NT2/D1 (cell line): ENCODE measurements around the gene RNU1-3.
A peak's percentile ranks its signal among the peaks of the same experiment; 100 is the strongest.
"Not testable (repeated sequence)": the region's sequence is repeated elsewhere in the genome, so short reads cannot be mapped to it uniquely, and the experiment has no call there.

Experiments used
- DNase-seq: peaks from one replicate; pipeline ENCODE4 v3.0.0-alpha.2; 2011; ENCODE audit warnings: low read depth, low spot score
- H3K27me3 ChIP-seq: 2 replicates; pipeline ENCODE4 v1.6.0; 2011; ENCODE audit warnings: mild to moderate bottlenecking; ENCODE audit not compliant: insufficient read length, insufficient read depth
- H3K36me3 ChIP-seq: 2 replicates; pipeline ENCODE4 v1.6.1; 2011; ENCODE audit warnings: mild to moderate bottlenecking, low read length, mixed read lengths; ENCODE audit not compliant: insufficient read depth, insufficient read length
- H3K4me1 ChIP-seq: 2 replicates; pipeline ENCODE4 v1.5.1; 2011; ENCODE audit not compliant: insufficient read depth, insufficient read length
- H3K4me3 ChIP-seq: 2 replicates; pipeline ENCODE4 v1.5.1; 2011; ENCODE audit warnings: low read depth; ENCODE audit not compliant: insufficient read length
- H3K9ac ChIP-seq: 2 replicates; pipeline ENCODE4 v1.6.0; 2011; ENCODE audit warnings: low read depth; ENCODE audit not compliant: insufficient read length
- H3K9me3 ChIP-seq: 2 replicates; pipeline ENCODE4 v1.5.1; 2011; ENCODE audit warnings: mild to moderate bottlenecking, low read length; ENCODE audit not compliant: insufficient read depth

Gene RNU1-3

GRCh38 chr1:16642025-16642966 is 24.5 kb downstream of the RNU1-3 start:
- not testable (repeated sequence) for DNase-seq, H3K9me3 ChIP-seq, H3K27me3 ChIP-seq, H3K4me3 ChIP-seq, H3K36me3 ChIP-seq, H3K9ac ChIP-seq, H3K4me1 ChIP-seq

- not testable (repeated sequence) for H3K4me1 ChIP-seq, H3K9ac ChIP-seq, H3K36me3 ChIP-seq, H3K9me3 ChIP-seq, H3K4me3 ChIP-seq, H3K27me3 ChIP-seq, DNase-seq
Observed at GRCh38 chr1:16641159-16641975, 25.4 kb downstream of the RNU1-3 start.

- H3K27me3 ChIP-seq, DNase-seq, H3K36me3 ChIP-seq, H3K9me3 ChIP-seq, H3K4me3 ChIP-seq, H3K4me1 ChIP-seq: not testable (repeated sequence)
- peak overlapping the region; percentile 33 for H3K9ac ChIP-seq
Observed at GRCh38 chr1:16639091-16640031, 27.4 kb downstream of the RNU1-3 start.

GRCh38 chr1:16637941-16638778 is 28.6 kb downstream of the RNU1-3 start:
- not testable (repeated sequence) for H3K4me1 ChIP-seq, H3K9ac ChIP-seq, DNase-seq, H3K27me3 ChIP-seq, H3K9me3 ChIP-seq, H3K4me3 ChIP-seq, H3K36me3 ChIP-seq

GRCh38 chr1:16636551-16637195 is 30.1 kb downstream of the RNU1-3 start:
- H3K4me3 ChIP-seq, H3K27me3 ChIP-seq, H3K9ac ChIP-seq, H3K9me3 ChIP-seq, DNase-seq, H3K4me1 ChIP-seq: not testable (repeated sequence)
- H3K36me3 ChIP-seq: peaks cover 20% of the 10 kb centered on the region

GRCh38 chr1:16635959-16636358 is 30.8 kb downstream of the RNU1-3 start:
- peaks cover 27% of the 10 kb centered on the region for H3K36me3 ChIP-seq
- H3K27me3 ChIP-seq, H3K9ac ChIP-seq, DNase-seq, H3K4me1 ChIP-seq, H3K4me3 ChIP-seq, H3K9me3 ChIP-seq: not testable (repeated sequence)

GRCh38 chr1:16633540-16634282 is 33.0 kb downstream of the RNU1-3 start:
- peaks cover 40% of the 10 kb centered on the region for H3K36me3 ChIP-seq
- not testable (repeated sequence) for DNase-seq, H3K4me3 ChIP-seq, H3K9me3 ChIP-seq, H3K9ac ChIP-seq, H3K27me3 ChIP-seq, H3K4me1 ChIP-seq

- peaks cover 47% of the 10 kb centered on the region for H3K36me3 ChIP-seq
Observed at GRCh38 chr1:16632044-16632850, 34.5 kb downstream of the RNU1-3 start.

More at GRCh38 chr1:16632044-16632850, 34.5 kb downstream of the RNU1-3 start:
- DNase-seq, H3K9ac ChIP-seq, H3K4me3 ChIP-seq, H3K4me1 ChIP-seq, H3K9me3 ChIP-seq, H3K27me3 ChIP-seq: not testable (repeated sequence)
